Brain microvascular endothelial cell (primary cell): ENCODE data around the gene ANTXR1.
A peak's percentile ranks its signal among the peaks of the same experiment; 100 is the strongest.

Experiments used
- DNase-seq: peaks from one replicate; pipeline ENCODE4 v3.0.0-alpha.2; 2020
- H3K27ac ChIP-seq: fragments of 250-450 bp; sonication (Bioruptor Pico); 2 replicates; pipeline ENCODE4 v1.5.1; 2020; ENCODE audit warnings: mild to moderate bottlenecking, moderate library complexity
- H3K27me3 ChIP-seq: fragments of 250-450 bp; sonication (Bioruptor Pico); replicated peaks from 2 replicates; pipeline ENCODE4 v1.5.1; 2020; ENCODE audit warnings: mild to moderate bottlenecking
- H3K36me3 ChIP-seq: fragments of 250-450 bp; sonication (Bioruptor Pico); replicated peaks from 2 replicates; pipeline ENCODE4 v1.5.1; 2020; ENCODE audit warnings: mild to moderate bottlenecking
- H3K4me3 ChIP-seq: 2 replicates; pipeline ENCODE4 v1.5.1; 2011; ENCODE audit warnings: low read depth, mild to moderate bottlenecking, control low read depth, low read length, moderate library complexity
- in situ Hi-C: cut with HindIII; loops from 2 replicates; pipeline ENCODE4 v1.10.0; 2017; ENCODE audit warnings: low sequenced_read_pairs, low pct_ligation_motif_present
- TF ChIP-seq, protein P1 (sequence below): IDR thresholded peaks from 2 replicates; pipeline ENCODE4 v1.5.1; 2011; ENCODE audit warnings: low read depth, mild to moderate bottlenecking, moderate library complexity, low read length, control low read depth, inconsistent platforms; ENCODE audit errors: missing control alignments

ANTXR1 gene

DNA sequence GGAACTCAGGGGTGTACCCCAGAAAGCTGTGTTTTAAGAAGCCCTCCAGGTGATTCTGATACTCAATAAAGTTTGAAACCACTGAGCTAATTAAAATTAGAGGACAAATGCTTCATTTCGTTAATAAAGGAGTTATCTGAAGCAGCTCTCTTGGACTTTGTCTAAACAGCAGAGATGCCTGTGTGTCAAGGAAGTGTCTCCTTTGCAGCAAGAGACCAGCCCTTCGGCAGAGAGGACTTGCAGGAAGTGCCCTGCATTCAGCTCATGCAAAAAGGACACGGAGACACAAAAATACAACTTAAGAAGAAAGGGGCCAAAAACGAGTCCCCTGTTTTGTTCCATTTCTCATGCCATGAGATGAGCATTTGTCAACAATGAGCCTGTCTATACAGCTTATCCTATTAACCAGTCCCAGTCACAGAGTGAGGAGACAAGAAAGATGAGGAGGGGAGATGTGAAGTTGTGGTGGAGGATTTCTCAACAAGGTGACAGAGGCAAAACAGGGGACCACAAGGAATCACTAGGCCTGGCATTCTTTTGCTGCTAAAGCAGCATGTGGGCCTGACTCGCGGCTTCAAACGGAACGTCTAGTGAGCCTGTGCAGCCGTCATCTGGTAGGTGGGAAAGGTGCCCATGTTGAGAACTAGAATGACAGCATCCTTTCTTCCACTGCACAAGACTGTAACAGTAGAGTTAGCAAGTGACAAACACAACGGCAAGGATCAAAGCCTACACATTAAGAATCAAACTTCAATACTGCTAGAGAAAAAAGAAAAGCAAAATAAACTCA is 152.3 kb downstream of the ANTXR1 start:
- Histone ChIP-seq H3K4me3 (no peak overlapping the region), H3K27me3 (no peaks in the 10 kb centered on the region), H3K36me3 (no peaks in the 10 kb centered on the region), H3K27ac (peak overlapping the region; percentile 74)
- TF ChIP-seq, protein P1, sequence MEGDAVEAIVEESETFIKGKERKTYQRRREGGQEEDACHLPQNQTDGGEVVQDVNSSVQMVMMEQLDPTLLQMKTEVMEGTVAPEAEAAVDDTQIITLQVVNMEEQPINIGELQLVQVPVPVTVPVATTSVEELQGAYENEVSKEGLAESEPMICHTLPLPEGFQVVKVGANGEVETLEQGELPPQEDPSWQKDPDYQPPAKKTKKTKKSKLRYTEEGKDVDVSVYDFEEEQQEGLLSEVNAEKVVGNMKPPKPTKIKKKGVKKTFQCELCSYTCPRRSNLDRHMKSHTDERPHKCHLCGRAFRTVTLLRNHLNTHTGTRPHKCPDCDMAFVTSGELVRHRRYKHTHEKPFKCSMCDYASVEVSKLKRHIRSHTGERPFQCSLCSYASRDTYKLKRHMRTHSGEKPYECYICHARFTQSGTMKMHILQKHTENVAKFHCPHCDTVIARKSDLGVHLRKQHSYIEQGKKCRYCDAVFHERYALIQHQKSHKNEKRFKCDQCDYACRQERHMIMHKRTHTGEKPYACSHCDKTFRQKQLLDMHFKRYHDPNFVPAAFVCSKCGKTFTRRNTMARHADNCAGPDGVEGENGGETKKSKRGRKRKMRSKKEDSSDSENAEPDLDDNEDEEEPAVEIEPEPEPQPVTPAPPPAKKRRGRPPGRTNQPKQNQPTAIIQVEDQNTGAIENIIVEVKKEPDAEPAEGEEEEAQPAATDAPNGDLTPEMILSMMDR = no peak
- DNase-seq = no peak
- in situ Hi-C loops = no loop called here

DNA sequence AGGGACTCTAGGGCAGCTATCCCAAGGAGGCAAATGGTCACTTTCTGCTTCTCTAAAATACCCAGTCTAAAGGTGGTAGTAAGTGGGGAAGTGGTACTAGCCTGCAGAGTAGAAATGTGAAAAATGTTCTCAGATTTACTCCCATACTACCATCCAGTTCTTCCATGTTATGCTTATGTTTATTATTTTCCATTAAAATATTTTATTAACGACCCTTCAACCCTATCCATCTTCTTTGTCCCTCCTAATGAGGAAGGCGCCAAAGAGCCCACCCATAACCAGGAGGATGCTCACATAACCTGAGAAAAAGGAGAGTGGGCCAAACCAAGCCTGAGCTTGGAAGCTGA is 153.5 kb downstream of the ANTXR1 start:
- in situ Hi-C loops = no loop called here
- TF ChIP-seq, protein P1 = no peak
- Histone ChIP-seq H3K36me3 (no peaks in the 10 kb centered on the region), H3K27ac (no peak overlapping the region), H3K4me3 (no peak overlapping the region), H3K27me3 (no peaks in the 10 kb centered on the region)
- no peak for DNase-seq

DNA sequence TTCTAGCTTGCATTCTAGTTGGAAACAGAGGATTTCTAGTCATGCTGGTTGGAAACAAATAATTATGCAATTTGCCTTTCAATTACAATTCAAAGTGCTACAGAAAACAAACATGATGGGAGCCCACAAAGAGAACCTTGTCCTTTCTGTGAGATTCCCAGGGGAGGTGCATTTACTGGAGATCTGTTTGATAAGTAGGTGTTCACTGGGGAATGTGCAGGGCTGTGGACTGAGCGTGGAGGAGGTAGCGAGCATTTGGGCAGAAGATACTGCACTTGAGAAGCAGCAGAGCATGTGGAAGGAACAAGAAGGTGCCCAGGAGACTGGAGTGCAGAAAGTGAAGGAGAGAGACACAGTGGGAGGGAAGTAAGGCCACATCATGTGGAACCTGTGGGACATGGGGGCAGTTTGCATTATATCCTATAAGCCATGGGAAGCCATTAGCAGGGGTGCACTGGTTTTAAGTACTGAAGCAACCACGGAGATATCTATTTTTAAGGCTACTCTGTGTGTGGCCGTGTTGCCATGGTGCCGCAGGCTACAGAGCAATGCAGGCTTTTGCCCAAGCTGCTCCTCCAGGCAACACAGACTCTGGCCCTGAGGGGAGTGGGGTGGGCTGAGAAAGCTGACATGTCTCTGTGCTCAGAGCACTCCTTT is 154.0 kb downstream of the ANTXR1 start:
- no peak for DNase-seq
- H3K36me3 ChIP-seq = no peaks in the 10 kb centered on the region
- in situ Hi-C loops = no loop called here
- H3K27me3 ChIP-seq = no peaks in the 10 kb centered on the region
- H3K27ac ChIP-seq = no peak overlapping the region
- TF ChIP-seq, protein P1 = no peak
- H3K4me3 ChIP-seq = no peak overlapping the region

DNA sequence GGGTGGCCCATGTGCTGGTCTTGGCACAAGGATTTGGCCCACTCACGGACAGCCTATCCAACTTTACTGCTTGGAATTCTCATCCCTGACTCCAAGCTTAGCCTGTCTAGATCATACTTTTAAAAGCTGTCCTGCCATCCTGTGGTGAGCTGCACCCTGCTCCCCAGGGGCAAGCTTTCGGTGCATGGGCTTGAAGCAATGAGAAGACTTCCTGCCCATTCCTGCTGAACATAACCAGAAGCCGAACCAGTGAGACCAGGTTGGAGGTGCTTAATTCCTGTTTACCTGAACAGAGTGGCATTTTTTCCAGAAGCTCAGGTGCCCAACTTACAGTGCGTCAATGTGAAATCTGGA is 154.5 kb downstream of the ANTXR1 start:
- no peaks in the 10 kb centered on the region for H3K36me3 ChIP-seq
- DNase-seq = no peak
- TF ChIP-seq, protein P1 = no peak
- no peaks in the 10 kb centered on the region for H3K27me3 ChIP-seq
- no peak overlapping the region for H3K4me3 ChIP-seq
- in situ Hi-C loops = no loop called here
- no peak overlapping the region for H3K27ac ChIP-seq

DNA sequence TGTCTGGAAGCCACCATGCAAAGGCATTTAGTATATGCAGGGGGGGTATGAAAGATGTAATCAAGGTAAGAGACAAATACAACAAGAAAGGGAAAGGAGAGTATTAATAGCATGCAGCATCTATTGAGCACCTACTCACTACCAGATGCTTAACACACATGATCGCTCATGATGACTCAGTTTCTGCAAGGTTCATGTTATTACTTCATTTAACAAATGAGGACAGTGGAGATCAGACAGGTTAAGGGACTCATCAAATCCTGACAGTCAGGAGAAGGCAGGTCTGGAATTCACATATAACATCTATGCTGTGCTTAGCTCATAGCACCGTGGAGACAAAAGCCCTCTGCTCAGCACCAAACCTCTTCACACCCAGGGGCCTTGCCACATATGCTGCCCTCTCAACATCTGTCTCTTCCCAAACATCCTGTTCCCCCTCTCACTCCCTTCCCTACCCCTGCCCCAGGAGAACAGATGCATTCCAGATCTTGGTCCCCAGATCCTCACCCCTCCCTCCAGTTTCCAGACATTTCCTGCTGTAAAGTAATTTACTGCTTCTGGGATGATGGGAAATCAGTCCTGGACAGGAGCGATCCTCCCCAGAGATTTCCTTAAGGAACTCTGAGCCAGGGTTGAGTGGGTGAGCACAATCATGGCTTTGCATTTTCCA is 155.3 kb downstream of the ANTXR1 start:
- H3K27me3 ChIP-seq = no peaks in the 10 kb centered on the region
- in situ Hi-C loops = no loop called here
- H3K36me3 ChIP-seq = no peaks in the 10 kb centered on the region
- H3K4me3 ChIP-seq = no peak overlapping the region
- no peak for DNase-seq
- TF ChIP-seq, protein P1 = no peak
- H3K27ac ChIP-seq = no peak overlapping the region
